IPS-20b (cell line): ENCODE results near the gene ARMC5.

Experiments
- H3K27ac ChIP-seq: one replicate; pipeline ENCODE4 v1.5.1; 2013; ENCODE audit warnings: low read length
- H3K27me3 ChIP-seq: 2 replicates; pipeline ENCODE4 v1.6.1; 2013; ENCODE audit warnings: mild to moderate bottlenecking, low read length, inconsistent platforms; ENCODE audit not compliant: insufficient read depth
- H3K36me3 ChIP-seq: 2 replicates; pipeline ENCODE4 v1.6.1; 2013; ENCODE audit warnings: low read depth, mild to moderate bottlenecking, inconsistent platforms, low read length, moderate library complexity; ENCODE audit not compliant: insufficient read depth
- H3K4me1 ChIP-seq: 2 replicates; pipeline ENCODE4 v1.6.1; 2013; ENCODE audit warnings: mild to moderate bottlenecking, control low read depth, inconsistent platforms, low read length, moderate library complexity; ENCODE audit not compliant: insufficient read depth
- H3K4me3 ChIP-seq: 2 replicates; pipeline ENCODE4 v1.5.1; 2013; ENCODE audit warnings: mild to moderate bottlenecking, low read length, inconsistent platforms
- H3K9ac ChIP-seq: 2 replicates; pipeline ENCODE4 v1.6.1; 2013; ENCODE audit warnings: low read depth, mild to moderate bottlenecking, inconsistent platforms, low read length, moderate library complexity
- H3K9me3 ChIP-seq: 2 replicates; pipeline ENCODE4 v1.6.1; 2013; ENCODE audit warnings: mild to moderate bottlenecking, low read depth, low read length, inconsistent platforms; ENCODE audit not compliant: insufficient read depth

Gene ARMC5

DNA sequence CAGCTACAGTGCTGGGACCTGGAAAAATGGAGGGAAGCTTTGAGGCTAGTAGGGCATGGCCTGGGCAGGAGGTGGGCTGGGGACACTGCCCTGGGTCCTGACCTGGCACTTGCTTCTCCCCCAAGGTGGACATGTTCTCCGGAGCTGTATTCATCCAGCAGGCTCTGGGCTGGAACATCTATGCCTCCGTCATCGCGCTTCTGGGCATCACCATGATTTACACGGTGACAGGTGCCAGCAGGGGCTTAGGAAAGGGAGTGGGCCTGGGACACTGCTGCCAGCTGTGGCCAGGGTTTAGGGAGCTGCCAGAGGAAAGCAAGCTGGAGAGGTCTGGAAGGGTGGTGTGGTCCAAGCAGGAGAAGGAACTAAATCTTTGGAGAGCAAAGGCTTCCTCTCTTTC lies 26.7 kb downstream of the ARMC5 start:
- Histone ChIP-seq H3K9ac (no peak overlapping the region), H3K4me1 (no peaks in the 10 kb centered on the region; the same call in 1 of the 2 replicates), H3K27ac (no peak overlapping the region), H3K36me3 (no peaks in the 10 kb centered on the region), H3K9me3 (no peaks in the 10 kb centered on the region), H3K27me3 (peaks cover 84% of the 10 kb centered on the region), H3K4me3 (no peak overlapping the region)

DNA sequence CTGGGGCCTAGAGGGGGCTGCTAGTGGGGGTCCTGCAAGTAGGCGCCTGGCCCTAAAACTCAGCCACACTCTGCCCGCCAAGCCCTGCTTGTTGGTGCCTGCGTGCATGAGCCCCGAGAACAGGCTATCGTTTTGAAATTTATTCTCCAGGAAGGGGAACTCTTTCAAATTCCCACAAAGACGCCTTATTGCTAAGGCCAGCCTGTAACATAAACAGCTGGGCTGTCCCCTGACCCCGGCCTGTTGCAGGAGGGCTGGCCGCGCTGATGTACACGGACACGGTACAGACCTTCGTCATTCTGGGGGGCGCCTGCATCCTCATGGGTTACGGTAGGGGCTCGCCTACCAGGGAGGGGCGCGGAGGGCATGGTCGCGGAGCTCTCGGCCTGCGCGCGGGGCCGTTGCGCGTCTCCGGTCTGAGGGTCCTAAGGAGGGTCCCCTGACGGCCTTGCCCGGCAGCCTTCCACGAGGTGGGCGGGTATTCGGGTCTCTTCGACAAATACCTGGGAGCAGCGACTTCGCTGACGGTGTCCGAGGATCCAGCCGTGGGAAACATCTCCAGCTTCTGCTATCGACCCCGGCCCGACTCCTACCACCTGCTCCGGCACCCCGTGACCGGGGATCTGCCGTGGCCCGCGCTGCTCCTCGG lies 27.9 kb downstream of the ARMC5 start:
- Histone ChIP-seq H3K4me3 (peak overlapping the region; percentile 72), H3K27ac (no peak overlapping the region), H3K27me3 (peaks cover 73% of the 10 kb centered on the region), H3K9me3 (no peaks in the 10 kb centered on the region), H3K36me3 (no peaks in the 10 kb centered on the region), H3K9ac (no peak overlapping the region; the same call in 1 of the 2 replicates), H3K4me1 (no peaks in the 10 kb centered on the region; the same call in 1 of the 2 replicates)

DNA sequence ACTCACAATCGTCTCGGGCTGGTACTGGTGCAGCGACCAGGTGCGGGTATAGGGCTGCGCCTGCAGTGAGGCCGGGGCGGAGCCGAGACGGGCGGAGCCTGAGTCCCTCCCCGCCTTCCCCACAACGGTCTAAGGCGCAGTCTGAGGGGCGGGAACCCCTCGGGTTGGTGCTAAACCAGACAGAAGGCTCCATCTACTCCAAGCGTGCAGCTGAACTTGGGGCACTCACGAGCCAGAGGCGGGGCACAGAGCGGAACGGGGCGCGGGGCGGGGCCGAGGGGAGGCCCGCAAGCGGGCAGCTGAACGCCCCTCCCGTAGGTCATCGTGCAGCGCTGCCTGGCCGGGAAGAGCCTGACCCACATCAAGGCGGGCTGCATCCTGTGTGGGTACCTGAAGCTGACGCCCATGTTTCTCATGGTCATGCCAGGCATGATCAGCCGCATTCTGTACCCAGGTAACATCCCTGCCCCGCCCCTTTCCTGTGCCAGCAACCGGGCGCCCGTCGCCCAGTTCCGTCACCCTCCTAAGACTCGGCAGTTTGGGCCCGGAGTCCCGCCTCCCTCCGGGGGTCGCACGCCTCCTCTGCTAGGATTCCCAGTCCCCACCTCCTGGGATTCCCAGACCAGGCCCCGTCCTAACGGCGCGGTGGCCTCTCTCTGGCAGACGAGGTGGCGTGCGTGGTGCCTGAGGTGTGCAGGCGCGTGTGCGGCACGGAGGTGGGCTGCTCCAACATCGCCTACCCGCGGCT lies 28.6 kb downstream of the ARMC5 start:
- H3K27ac ChIP-seq = no peak overlapping the region
- no peaks in the 10 kb centered on the region for H3K9me3 ChIP-seq
- H3K27me3 ChIP-seq = peaks cover 66% of the 10 kb centered on the region
- H3K4me3 ChIP-seq = peak overlapping the region; percentile 72
- no peaks in the 10 kb centered on the region; the same call in 1 of the 2 replicates for H3K4me1 ChIP-seq
- H3K36me3 ChIP-seq = no peaks in the 10 kb centered on the region
- peak overlapping the region; percentile 15; the same call in 1 of the 2 replicates for H3K9ac ChIP-seq

DNA sequence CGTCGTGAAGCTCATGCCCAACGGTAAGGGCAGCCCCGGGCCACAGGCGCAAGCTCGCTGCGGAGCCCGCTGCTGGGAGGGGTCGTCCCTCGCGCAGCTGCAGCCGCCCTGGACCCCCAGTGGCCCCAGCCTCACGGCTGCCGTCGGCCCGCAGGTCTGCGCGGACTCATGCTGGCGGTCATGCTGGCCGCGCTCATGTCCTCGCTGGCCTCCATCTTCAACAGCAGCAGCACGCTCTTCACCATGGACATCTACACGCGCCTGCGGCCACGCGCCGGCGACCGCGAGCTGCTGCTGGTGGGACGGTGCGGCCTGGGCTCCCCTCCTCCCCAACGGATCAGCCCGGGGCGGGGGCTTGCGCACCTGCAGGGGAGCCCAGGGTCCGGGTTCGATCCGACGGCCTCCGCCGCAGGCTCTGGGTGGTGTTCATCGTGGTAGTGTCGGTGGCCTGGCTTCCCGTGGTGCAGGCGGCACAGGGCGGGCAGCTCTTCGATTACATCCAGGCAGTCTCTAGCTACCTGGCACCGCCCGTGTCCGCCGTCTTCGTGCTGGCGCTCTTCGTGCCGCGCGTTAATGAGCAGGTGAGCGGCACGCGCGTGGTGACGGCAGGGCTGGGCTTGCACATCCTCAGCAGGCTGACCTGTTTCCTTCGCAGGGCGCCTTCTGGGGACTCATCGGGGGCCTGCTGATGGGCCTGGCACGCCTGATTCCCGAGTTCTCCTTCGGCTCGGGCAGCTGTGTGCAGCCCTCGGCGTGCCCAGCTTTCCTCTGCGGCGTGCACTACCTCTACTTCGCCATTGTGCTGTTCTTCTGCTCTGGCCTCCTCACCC lies 29.4 kb downstream of the ARMC5 start:
- Histone ChIP-seq H3K36me3 (no peaks in the 10 kb centered on the region; the same call in 1 of the 2 replicates), H3K4me1 (no peaks in the 10 kb centered on the region; the same call in 1 of the 2 replicates), H3K4me3 (peak overlapping the region; percentile 72; the same call in 1 of the 2 replicates), H3K27ac (no peak overlapping the region), H3K9ac (peak overlapping the region; percentile 15; the same call in 1 of the 2 replicates), H3K27me3 (peaks cover 60% of the 10 kb centered on the region), H3K9me3 (no peaks in the 10 kb centered on the region)

GRCh38 chr16:31489298-31489564 lies 29.9 kb downstream of the ARMC5 start:
- H3K36me3 ChIP-seq = no peaks in the 10 kb centered on the region; the same call in 1 of the 2 replicates
- H3K27me3 ChIP-seq = peaks cover 60% of the 10 kb centered on the region
- no peaks in the 10 kb centered on the region for H3K9me3 ChIP-seq
- H3K4me3 ChIP-seq = no peak overlapping the region
- no peak overlapping the region for H3K27ac ChIP-seq
- H3K4me1 ChIP-seq = no peaks in the 10 kb centered on the region; the same call in 1 of the 2 replicates
- H3K9ac ChIP-seq = no peak overlapping the region

DNA sequence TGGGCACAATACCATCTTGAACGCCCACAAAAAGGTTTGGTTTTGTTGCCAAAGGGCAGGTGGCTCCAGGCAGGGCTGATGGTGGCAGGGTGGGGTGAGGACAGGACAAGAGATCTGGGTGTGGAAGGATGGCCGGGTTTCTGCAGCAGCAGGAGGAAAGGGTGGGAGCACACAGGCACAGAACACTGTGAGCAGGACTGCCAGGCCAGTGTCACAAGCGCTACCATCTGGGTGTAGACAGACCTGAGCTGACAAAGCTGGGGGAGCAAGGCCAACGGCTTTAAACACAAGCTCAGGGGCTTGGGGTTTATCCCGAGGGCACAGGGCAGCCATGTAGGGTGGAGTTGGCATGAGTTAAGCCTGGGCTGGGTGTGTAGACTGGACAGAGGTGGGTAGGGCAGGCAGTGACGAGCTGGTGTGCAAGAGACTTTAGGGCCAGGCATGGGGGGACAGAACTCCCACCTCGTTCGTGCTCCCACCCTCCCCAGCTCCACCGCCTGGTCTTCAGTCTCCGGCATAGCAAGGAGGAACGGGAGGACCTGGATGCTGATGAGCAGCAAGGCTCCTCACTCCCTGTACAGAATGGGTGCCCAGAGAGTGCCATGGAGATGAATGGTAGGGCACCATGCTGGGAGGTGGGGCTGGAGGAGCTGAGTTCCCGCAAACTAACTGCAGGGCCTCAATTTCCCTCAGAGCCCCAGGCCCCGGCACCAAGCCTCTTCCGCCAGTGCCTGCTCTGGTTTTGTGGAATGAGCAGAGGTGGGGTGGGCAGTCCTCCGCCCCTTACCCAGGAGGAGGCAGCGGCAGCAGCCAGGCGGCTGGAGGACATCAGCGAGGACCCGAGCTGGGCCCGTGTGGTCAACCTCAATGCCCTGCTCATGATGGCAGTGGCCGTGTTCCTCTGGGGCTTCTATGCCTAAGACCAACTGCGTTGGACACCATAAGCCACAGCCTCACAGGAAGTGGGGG lies 30.6 kb downstream of the ARMC5 start:
- H3K27me3 ChIP-seq = peaks cover 54% of the 10 kb centered on the region
- H3K27ac ChIP-seq = no peak overlapping the region
- H3K9me3 ChIP-seq = no peaks in the 10 kb centered on the region
- no peaks in the 10 kb centered on the region; the same call in 1 of the 2 replicates for H3K36me3 ChIP-seq
- no peaks in the 10 kb centered on the region; the same call in 1 of the 2 replicates for H3K4me1 ChIP-seq
- no peak overlapping the region for H3K9ac ChIP-seq
- no peak overlapping the region for H3K4me3 ChIP-seq

DNA sequence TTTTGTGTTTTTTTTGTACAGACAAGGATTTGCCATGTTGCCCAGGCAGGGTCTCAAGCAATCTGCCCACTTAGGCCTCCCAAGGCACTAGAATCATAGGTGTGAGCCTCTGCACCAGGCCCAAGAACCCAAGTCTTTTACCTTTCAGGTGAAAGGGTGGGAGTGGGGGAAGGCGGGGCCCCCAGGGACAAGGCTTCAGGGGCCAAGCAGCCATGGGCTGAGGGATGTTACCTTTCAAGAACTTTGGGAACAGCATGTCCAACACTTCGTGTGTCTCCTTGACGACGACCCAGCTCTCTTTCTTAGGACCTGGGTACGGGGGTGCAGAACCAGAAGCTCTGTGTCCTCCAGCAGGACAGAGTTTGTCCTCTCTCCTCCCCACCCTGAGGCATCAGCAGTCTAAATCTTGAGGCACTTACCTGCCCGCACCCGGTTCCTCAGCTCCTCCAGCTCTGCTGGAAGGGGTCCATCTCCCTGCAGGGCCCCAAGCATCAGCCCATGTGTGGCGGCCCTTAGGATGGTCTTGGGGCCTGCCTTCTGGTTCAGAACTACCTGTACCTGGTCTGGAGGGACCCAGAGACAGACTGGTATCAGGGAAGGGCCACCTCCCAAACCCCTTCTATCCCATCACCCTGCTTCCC lies 32.6 kb downstream of the ARMC5 start:
- Histone ChIP-seq H3K9ac (no peak overlapping the region), H3K4me1 (no peaks in the 10 kb centered on the region; the same call in 1 of the 2 replicates), H3K9me3 (no peaks in the 10 kb centered on the region), H3K27me3 (peaks cover 34% of the 10 kb centered on the region), H3K36me3 (peaks cover 7% of the 10 kb centered on the region; the same call in 1 of the 2 replicates), H3K27ac (no peak overlapping the region), H3K4me3 (no peak overlapping the region)

GRCh38 chr16:31493506-31494125 lies 34.3 kb downstream of the ARMC5 start:
- Histone ChIP-seq H3K9me3 (no peaks in the 10 kb centered on the region), H3K4me1 (no peaks in the 10 kb centered on the region), H3K9ac (no peak overlapping the region), H3K4me3 (no peak overlapping the region), H3K27ac (no peak overlapping the region), H3K36me3 (peaks cover 9% of the 10 kb centered on the region; the same call in 1 of the 2 replicates), H3K27me3 (peaks cover 17% of the 10 kb centered on the region)

DNA sequence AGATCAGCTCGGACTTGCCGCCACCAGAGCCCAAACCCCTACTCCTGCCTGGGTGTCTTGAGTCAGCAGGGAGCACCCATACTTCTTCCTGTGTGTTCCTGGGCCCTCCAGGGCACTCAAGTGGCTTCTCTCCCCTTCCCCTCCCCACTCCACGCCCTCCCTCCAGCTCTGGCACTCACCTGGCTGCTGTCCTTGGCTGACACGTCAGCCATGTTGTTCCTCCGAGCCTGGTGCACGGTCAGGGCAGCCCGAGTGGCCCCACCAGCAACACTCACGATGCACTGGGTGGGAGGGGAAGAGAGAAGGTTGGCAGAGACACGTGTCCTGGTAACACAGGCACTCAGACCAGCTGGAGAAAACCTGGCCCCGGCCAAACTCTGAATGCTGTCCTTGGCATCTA lies 37.4 kb downstream of the ARMC5 start:
- Histone ChIP-seq H3K4me1 (peaks cover 2% of the 10 kb centered on the region; the same call in 1 of the 2 replicates), H3K9me3 (no peaks in the 10 kb centered on the region), H3K9ac (no peak overlapping the region), H3K27me3 (no peaks in the 10 kb centered on the region), H3K36me3 (peaks cover 24% of the 10 kb centered on the region; the same call in 1 of the 2 replicates), H3K4me3 (no peak overlapping the region), H3K27ac (no peak overlapping the region)

GRCh38 chr16:31498493-31498892 lies 39.2 kb downstream of the ARMC5 start:
- Histone ChIP-seq H3K9ac (no peak overlapping the region), H3K4me1 (peaks cover 7% of the 10 kb centered on the region; the same call in 1 of the 2 replicates), H3K4me3 (no peak overlapping the region), H3K9me3 (no peaks in the 10 kb centered on the region), H3K27me3 (no peaks in the 10 kb centered on the region), H3K27ac (no peak overlapping the region), H3K36me3 (peaks cover 24% of the 10 kb centered on the region; the same call in 1 of the 2 replicates)
